Pancreas (tissue), 10 donors: ENCODE results near the gene UBASH3A. TPM values are rescaled to one million over a fixed set of nuclear protein-coding genes. Genes with fewer than 3 reads are reported as not detected.

Source experiments
- ATAC-seq, 4 donors: fragments of 200-7000 bp; cut with Tn5 transposase; one replicate each; pipeline versions ENCODE4 v1.8.0 to v1.9.1; 2020; ENCODE audit warnings: mild to moderate bottlenecking in 4 of 4, moderate library complexity in 4 of 4
- DNase-seq, 6 donors: peaks; one replicate each; pipeline ENCODE4 v3.0.0-alpha.2; 2020
- FAIRE-seq: peaks from 2 replicates; lab custom pipeline; 2012; peaks lifted over from hg19 to GRCh38; lab: Jason Lieb, UNC
- H3K27ac ChIP-seq, 4 donors: fragments of 200-600 bp; sonication (generic); 1 replicate in 3 of 4; 2 replicates in 1 of 4; pipeline versions ENCODE4 v1.5.0 to v1.8.0; 2020
- H3K27me3 ChIP-seq, 4 donors: fragments of 200-600 bp; one replicate each; pipeline ENCODE4 v1.8.0; 2021
- H3K36me3 ChIP-seq, 3 donors: fragments of 200-600 bp; sonication (generic) in 1 of 3; one replicate each; pipeline versions ENCODE4 v1.5.0 to v1.8.0; 2020 to 2021
- H3K4me1 ChIP-seq, 3 donors: fragments of 200-600 bp; one replicate each; pipeline ENCODE4 v1.8.0; 2021
- H3K4me3 ChIP-seq, 4 donors: fragments of 200-600 bp; sonication (generic) in 2 of 4; one replicate each; pipeline versions ENCODE4 v1.5.0 to v1.8.0; 2020 to 2021
- H3K9me3 ChIP-seq, 4 donors: fragments of 200-600 bp; one replicate each; pipeline ENCODE4 v1.8.0; 2021
- WGBS, 2 donors: extraction: QIAGEN DNeasy Blood & Tissue Kit; methylation state at CpG; one replicate each; pipeline ENCODE4 v1.1.7; 2013; 5-methylcytosine and 5-hydroxymethylcytosine counted together
- intact Hi-C, 3 donors: fragments of 100-400 bp; cut with DNase I; formaldehyde crosslinking; loops; one replicate each; pipeline versions ENCODE4 v1.11.1 to v1.14.2; 2022
- polyA plus RNA-seq, 2 donors: library from polyadenylated mRNA; stranded (reverse); fragments of 200-250 nt; gene quantifications; one replicate each; pipeline ENCODE4 v1.2.3, GENCODE V29; 2013
- total RNA-seq, 6 donors: library from RNA; stranded (reverse); fragmentation: NEBNext Ultra II Directional in 4 of 6; extraction: Animal tissue kit (Norgen Biotek cat#: 25700) in 4 of 6; gene quantifications; one replicate each; pipeline versions ENCODE4 v1.2.1 to v1.2.4, GENCODE V29; 2021 to 2023
- TF ChIP-seq, protein P1 (sequence below), 4 donors: fragments of 200-600 bp; sonication (generic) in 3 of 4; IDR thresholded peaks; one replicate each; pipeline versions ENCODE4 v1.5.0 to v1.8.0; 2021; ENCODE audit warnings: antibody characterized with exemption in 4 of 4
- donor health status: healthy with polysubstance abuse.
- donor health status: DM: no; HTN: no; CAD: no; lungs with moderate emphysema.
- donor health status: DM: no; HTN: no; CAD: no.
- donor health status: control.
- donor health status: control.
- donor health status: Bipolar disorder and iron deficiency.
- donor health status: DM: yes; HTN: yes; CAD: no.
- donor health status: DM: no; HTN: no; CAD: no.
- donor health status: DM: no; HTN: no; CAD: no.
- donor health status: DM: yes; HTN: yes; CAD: no.

The UBASH3A gene
- total and polyA plus RNA-seq, 8 donors = 0.15 to 0.40 (median 0.32) TPM; not detected in 1

DNA sequence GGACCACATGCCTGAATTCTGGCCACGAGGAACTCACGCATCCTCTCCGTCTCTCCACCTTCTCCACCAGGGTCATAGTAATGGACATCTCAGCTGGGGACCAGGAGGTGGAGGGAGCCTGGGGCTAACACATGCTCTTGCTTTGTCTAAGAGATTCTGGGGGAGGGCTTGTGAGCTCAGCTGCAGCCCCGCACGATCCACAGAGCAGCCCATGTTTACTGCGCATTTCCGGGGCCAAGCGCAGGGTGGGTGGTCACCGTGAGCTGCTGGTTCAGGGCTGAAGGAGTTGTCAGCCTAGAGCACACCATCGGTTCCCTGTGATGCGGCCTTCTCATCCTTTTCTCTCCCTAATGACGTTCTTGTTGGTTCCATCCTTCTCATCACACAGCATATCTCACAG is 45.4 kb upstream of the UBASH3A start:
- no peak for FAIRE-seq
- Histone ChIP-seq H3K9me3 (no peaks in the 10 kb centered on the region), H3K36me3 (no peaks in the 10 kb centered on the region), H3K27ac (no peak overlapping the region), H3K4me3 (no peak overlapping the region), H3K27me3 (no peaks in the 10 kb centered on the region), H3K4me1 (no peaks in the 10 kb centered on the region)
- no peak for ATAC-seq
- DNase-seq = peak in 1 of 6 donors; percentile 14
- TF ChIP-seq, protein P1, sequence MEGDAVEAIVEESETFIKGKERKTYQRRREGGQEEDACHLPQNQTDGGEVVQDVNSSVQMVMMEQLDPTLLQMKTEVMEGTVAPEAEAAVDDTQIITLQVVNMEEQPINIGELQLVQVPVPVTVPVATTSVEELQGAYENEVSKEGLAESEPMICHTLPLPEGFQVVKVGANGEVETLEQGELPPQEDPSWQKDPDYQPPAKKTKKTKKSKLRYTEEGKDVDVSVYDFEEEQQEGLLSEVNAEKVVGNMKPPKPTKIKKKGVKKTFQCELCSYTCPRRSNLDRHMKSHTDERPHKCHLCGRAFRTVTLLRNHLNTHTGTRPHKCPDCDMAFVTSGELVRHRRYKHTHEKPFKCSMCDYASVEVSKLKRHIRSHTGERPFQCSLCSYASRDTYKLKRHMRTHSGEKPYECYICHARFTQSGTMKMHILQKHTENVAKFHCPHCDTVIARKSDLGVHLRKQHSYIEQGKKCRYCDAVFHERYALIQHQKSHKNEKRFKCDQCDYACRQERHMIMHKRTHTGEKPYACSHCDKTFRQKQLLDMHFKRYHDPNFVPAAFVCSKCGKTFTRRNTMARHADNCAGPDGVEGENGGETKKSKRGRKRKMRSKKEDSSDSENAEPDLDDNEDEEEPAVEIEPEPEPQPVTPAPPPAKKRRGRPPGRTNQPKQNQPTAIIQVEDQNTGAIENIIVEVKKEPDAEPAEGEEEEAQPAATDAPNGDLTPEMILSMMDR (IDR thresholded peaks at IDR 0.05) = no peak
- intact Hi-C loops = no loop called here
- WGBS, 2 donors = 89 to 98% methylated on average over 12 of the region's 12 CpGs

DNA sequence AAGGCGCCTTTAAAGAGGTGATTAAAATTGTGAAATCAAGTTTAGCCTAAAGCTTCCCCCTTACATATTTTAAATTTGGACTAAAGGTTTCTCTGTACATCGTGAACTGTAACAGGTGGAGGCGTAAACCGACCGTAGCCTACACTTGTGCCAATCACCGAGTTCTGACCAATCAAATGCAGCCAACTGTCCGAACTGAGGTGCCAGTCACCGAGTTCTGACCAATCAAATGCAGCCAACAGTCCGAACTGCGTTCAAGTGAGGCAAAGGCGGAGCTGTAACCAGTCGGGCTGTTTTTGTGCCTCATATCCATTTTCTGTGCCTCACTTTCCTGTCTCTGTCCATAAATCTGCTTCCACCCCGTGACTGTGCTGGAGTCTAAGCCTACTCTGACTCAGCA is 44.8 kb upstream of the UBASH3A start:
- DNase-seq = peak in 1 of 6 donors; percentile 23
- intact Hi-C loops = no loop called here
- Histone ChIP-seq H3K36me3 (no peaks in the 10 kb centered on the region), H3K4me3 (no peak overlapping the region), H3K4me1 (no peaks in the 10 kb centered on the region), H3K27me3 (no peaks in the 10 kb centered on the region), H3K9me3 (no peaks in the 10 kb centered on the region), H3K27ac (no peak overlapping the region)
- no peak for FAIRE-seq
- TF ChIP-seq, protein P1 (IDR thresholded peaks at IDR 0.05) = no peak
- no peak for ATAC-seq
- WGBS, 2 donors = 77 to 88% methylated on average over 13 of the region's 13 CpGs

DNA sequence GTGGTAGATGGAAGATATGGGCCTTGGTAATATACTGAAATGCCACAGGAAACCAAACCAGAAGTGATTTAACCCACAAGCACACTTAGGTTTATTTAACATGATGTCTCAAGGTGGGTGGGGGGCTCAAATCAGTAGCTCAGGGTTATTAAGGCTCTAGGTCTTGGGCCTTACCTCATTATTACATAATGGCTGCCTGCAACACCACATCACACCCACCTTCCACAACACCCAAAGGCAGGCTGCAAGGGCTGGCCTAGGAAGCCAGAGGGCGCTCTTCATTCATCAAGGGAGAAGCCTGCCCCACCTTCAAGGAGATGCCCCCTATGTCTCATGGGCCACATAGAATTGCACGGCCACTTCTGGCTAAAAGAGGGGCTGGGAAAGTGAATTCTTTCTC is 43.4 kb upstream of the UBASH3A start:
- no peak for ATAC-seq
- Histone ChIP-seq H3K27ac (no peak overlapping the region), H3K4me1 (no peaks in the 10 kb centered on the region), H3K36me3 (no peaks in the 10 kb centered on the region), H3K27me3 (no peaks in the 10 kb centered on the region), H3K9me3 (no peaks in the 10 kb centered on the region), H3K4me3 (no peak overlapping the region)
- DNase-seq = no peak
- no peak for FAIRE-seq
- intact Hi-C loops = no loop called here
- 68 to 71% methylated on average over 2 of the region's 2 CpGs for WGBS, 2 donors
- TF ChIP-seq, protein P1 (IDR thresholded peaks at IDR 0.05) = no peak

DNA sequence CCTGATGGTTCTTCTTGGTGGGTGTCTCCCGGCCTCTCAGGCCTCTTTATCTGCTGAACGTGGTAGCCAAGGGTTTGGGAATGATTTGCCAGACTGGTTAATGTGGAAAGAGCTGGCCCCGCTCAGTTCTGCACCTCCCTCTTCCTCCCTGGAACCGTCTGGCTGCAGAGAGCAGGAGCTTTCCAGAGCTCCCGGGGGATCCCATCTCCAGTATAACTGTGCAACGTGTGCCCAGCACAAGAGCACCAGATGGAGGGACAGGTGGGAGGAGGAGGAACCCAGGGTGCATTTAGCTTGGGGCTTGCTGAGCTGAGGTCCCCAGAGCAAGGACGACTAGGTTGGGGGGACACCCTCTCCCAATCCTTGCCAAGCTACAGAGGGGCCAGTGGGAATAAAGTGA is 42.4 kb upstream of the UBASH3A start:
- no peaks in the 10 kb centered on the region for H3K9me3 ChIP-seq

DNA sequence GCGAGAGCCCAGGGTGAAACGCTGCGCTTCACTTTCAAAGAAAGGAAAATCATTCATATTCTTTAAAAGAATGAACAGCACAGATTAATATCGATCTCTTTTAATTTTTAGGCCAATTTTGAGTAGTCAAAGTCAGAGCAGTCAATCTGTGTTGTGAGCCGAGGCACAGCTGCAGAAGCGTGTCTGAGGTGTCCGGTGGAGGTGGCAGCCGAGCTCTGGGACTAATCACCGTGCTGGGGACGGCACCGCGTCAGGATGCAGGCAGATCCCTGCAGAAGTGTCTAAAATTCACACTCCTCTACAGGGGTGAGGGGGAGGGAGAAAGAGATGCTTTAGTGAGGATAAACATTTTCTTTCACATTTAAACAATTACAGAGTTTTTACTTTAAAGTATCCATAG is 41.5 kb upstream of the UBASH3A start:
- Histone ChIP-seq H3K27me3 (no peaks in the 10 kb centered on the region), H3K9me3 (no peaks in the 10 kb centered on the region), H3K4me1 (no peaks in the 10 kb centered on the region), H3K4me3 (no peak overlapping the region), H3K27ac (no peak overlapping the region), H3K36me3 (no peaks in the 10 kb centered on the region)
- TF ChIP-seq, protein P1 (IDR thresholded peaks at IDR 0.05) = no peak
- intact Hi-C loops = no loop called here
- WGBS, 2 donors = 63 to 72% methylated on average over 12 of the region's 12 CpGs
- FAIRE-seq = no peak
- no peak for ATAC-seq
- DNase-seq = no peak

More for the DNA sequence above, 42.4 kb upstream of the UBASH3A start:
- DNase-seq = no peak
- no peak overlapping the region for H3K4me3 ChIP-seq
- no peaks in the 10 kb centered on the region for H3K36me3 ChIP-seq
- TF ChIP-seq, protein P1 (IDR thresholded peaks at IDR 0.05) = no peak
- H3K4me1 ChIP-seq = no peaks in the 10 kb centered on the region
- intact Hi-C loops = no loop called here
- ATAC-seq = no peak
- FAIRE-seq = no peak
- no peak overlapping the region for H3K27ac ChIP-seq
- WGBS, 2 donors = 14 to 32% methylated on average over 7 of the region's 7 CpGs
- H3K27me3 ChIP-seq = no peaks in the 10 kb centered on the region
